HCT116 (cell line): Measurements from ENCODE around the gene CSNK1G2. TPM values are rescaled to one million over a fixed set of nuclear protein-coding genes. Genes with fewer than 3 reads are reported as not detected.

ENCODE experiments used
- ATAC-seq: fragments of 200-7000 bp; cut with Tn5 transposase; 2 replicates; pipeline ENCODE4 v1.9.1; 2020; ENCODE audit warnings: mild to moderate bottlenecking, moderate library complexity
- BruUV-seq: library from RNA; stranded (reverse); fragments of 400-500 nt; replicated peaks from 2 replicates; lab custom pipeline; 2021; lab: Mats Ljungman, UMichigan
- CTCF ChIA-PET: fragments of 300-600 bp; sonication (Branson Sonifier 250); formaldehyde crosslinking; loops from one replicate; lab custom pipeline; 2021; ENCODE audit warnings: antibody characterized with exemption; lab: Charles Lee
- POLR2A ChIA-PET: fragments of 300-600, 350-600 bp; sonication (Branson Sonifier 250); formaldehyde crosslinking; loops from one replicate; lab custom pipeline; 2021; ENCODE audit warnings: antibody characterized with exemption; lab: Charles Lee
- RAD21 ChIA-PET, 2 experiments: fragments of 300-600 bp; sonication (Branson Sonifier 250); formaldehyde crosslinking; loops; one replicate each; lab custom pipeline; 2023; ENCODE audit warnings: low total read pairs in 2 of 2; ENCODE audit not compliant: uncharacterized antibody in 2 of 2, unreplicated experiment in 2 of 2, low non-redundant PET in 1 of 2; lab: Charles Lee
- DNase-seq: peaks from one replicate; pipeline ENCODE4 v3.0.0-alpha.2; 2010; ENCODE audit warnings: low read depth, low spot score
- H2AFZ ChIP-seq: fragments of 200-600 bp; shearing (Covaris generic), sonication (generic); 2 replicates; pipeline ENCODE4 v1.6.1; 2017; ENCODE audit warnings: low read depth, mixed run types, mixed read lengths, antibody characterized with exemption, low read length; ENCODE audit not compliant: poor library complexity, severe bottlenecking
- H3K27ac ChIP-seq: 2 replicates; pipeline ENCODE4 v1.5.1; 2012; ENCODE audit warnings: low read depth, low read length
- H3K27me3 ChIP-seq: fragments of 200-600 bp; sonication (generic); 2 replicates; pipeline ENCODE4 v1.6.1; 2016; ENCODE audit warnings: mixed run types, low read length, mixed read lengths; ENCODE audit not compliant: insufficient read depth
- H3K36me3 ChIP-seq, 2 experiments: fragments of 200-500 bp in 1 of 2; fragments of 200-600 bp in 1 of 2; sonication (Bioruptor generic) in 1 of 2; sonication (generic) in 1 of 2; 2 replicates each; pipeline versions ENCODE4 v1.5.1 to v1.6.1; 2014 to 2016; ENCODE audit warnings: low read length in 2 of 2, inconsistent platforms in 1 of 2, mixed read lengths in 1 of 2, mixed run types in 1 of 2; ENCODE audit not compliant: insufficient read depth in 2 of 2, control insufficient read depth in 1 of 2
- H3K4me1 ChIP-seq, 2 experiments: fragments of 200-600 bp in 1 of 2; sonication (generic) in 1 of 2; 2 replicates each; pipeline versions ENCODE4 v1.5.1 to v1.6.1; 2012 to 2017; ENCODE audit warnings: low read length in 2 of 2, inconsistent platforms in 1 of 2, mild to moderate bottlenecking in 1 of 2, mixed read lengths in 1 of 2, mixed run types in 1 of 2, moderate library complexity in 1 of 2; ENCODE audit not compliant: insufficient read depth in 2 of 2, control insufficient read depth in 1 of 2
- H3K4me2 ChIP-seq: fragments of 200-600 bp; sonication (generic); 2 replicates; pipeline ENCODE4 v1.6.1; 2017; ENCODE audit warnings: mixed run types, low read length, mixed read lengths
- H3K4me3 ChIP-seq, 2 experiments: fragments of 200-600 bp in 1 of 2; sonication (generic) in 1 of 2; replicated peaks in 1 of 2; 2 replicates each; pipeline ENCODE4 v1.5.1; 2011 to 2016; ENCODE audit warnings: low read length in 2 of 2, control low read depth in 1 of 2, low read depth in 1 of 2, mild to moderate bottlenecking in 1 of 2, mixed read lengths in 1 of 2, mixed run types in 1 of 2
- H3K79me2 ChIP-seq: fragments of 200-600 bp; sonication (generic); 2 replicates; pipeline ENCODE4 v1.6.1; 2017; ENCODE audit warnings: mild to moderate bottlenecking, mixed run types, low read length, moderate library complexity, mixed read lengths; ENCODE audit not compliant: insufficient read depth
- H3K9ac ChIP-seq: fragments of 200-600 bp; sonication (generic); 2 replicates; pipeline ENCODE4 v1.6.1; 2016; ENCODE audit warnings: low read length, mixed read lengths
- H3K9me2 ChIP-seq: fragments of 200-600 bp; sonication (generic), shearing (Covaris generic); 2 replicates; pipeline ENCODE4 v1.6.1; 2017; ENCODE audit warnings: mixed run types, mild to moderate bottlenecking, moderate library complexity; ENCODE audit not compliant: insufficient read depth
- H3K9me3 ChIP-seq, 2 experiments: fragments of 200-500 bp in 1 of 2; fragments of 200-600 bp in 1 of 2; sonication (Bioruptor generic) in 1 of 2; sonication (generic) in 1 of 2; 2 replicates each; pipeline ENCODE4 v1.6.1; 2014 to 2017; ENCODE audit warnings: low read length in 2 of 2, mixed read lengths in 2 of 2, inconsistent platforms in 1 of 2, low read depth in 1 of 2, mild to moderate bottlenecking in 1 of 2, mixed run types in 1 of 2, moderate library complexity in 1 of 2; ENCODE audit not compliant: control insufficient read depth in 1 of 2, insufficient read depth in 1 of 2
- H4K20me1 ChIP-seq: fragments of 200-600 bp; sonication (generic), shearing (Covaris generic); 2 replicates; pipeline ENCODE4 v1.6.1; 2017; ENCODE audit warnings: mixed run types, mild to moderate bottlenecking, moderate library complexity; ENCODE audit not compliant: insufficient read depth
- CBX3 ChIP-seq: IDR thresholded peaks from 2 replicates; pipeline ENCODE4 v1.6.1; 2012; ENCODE audit warnings: low read depth
- CEBPB ChIP-seq: IDR thresholded peaks from 2 replicates; pipeline ENCODE4 v1.6.1; 2012; ENCODE audit warnings: low read depth
- EGR1 ChIP-seq: IDR thresholded peaks from 2 replicates; pipeline ENCODE4 v1.6.1; 2012; ENCODE audit warnings: low read depth
- EZH2phosphoT487 ChIP-seq: fragments of 200-600 bp; IDR thresholded peaks from 2 replicates; pipeline ENCODE4 v1.6.1; 2018; ENCODE audit warnings: antibody characterized with exemption, borderline replicate concordance
- POLR2A ChIP-seq: IDR thresholded peaks from 2 replicates; pipeline ENCODE4 v1.7.0; 2011; ENCODE audit warnings: borderline replicate concordance; ENCODE audit not compliant: insufficient read depth, insufficient read length; ENCODE audit errors: extremely low read depth
- POLR2AphosphoS5 ChIP-seq: IDR thresholded peaks from 2 replicates; pipeline ENCODE4 v1.6.1; 2011; ENCODE audit warnings: mild to moderate bottlenecking, low read depth, low read length, moderate library complexity
- SRF ChIP-seq: IDR thresholded peaks from 2 replicates; pipeline ENCODE4 v1.6.1; 2012; ENCODE audit warnings: low read depth
- ZFX ChIP-seq: fragments of 450-650 bp; IDR thresholded peaks from 2 replicates; pipeline ENCODE4 v1.6.1; 2017
- intact Hi-C: fragments of 100-400 bp; cut with micrococcal nuclease; formaldehyde crosslinking; loops from 2 replicates; pipeline ENCODE4 v1.10.0; 2022
- total RNA-seq: library from RNA; stranded (reverse); gene quantifications from one replicate; pipeline ENCODE4 v1.2.1, GENCODE V29; 2021; ENCODE audit not compliant: unreplicated experiment

The CSNK1G2 gene
- total RNA-seq, 1 experiment from 2014 or later = 97.9 TPM

DNA sequence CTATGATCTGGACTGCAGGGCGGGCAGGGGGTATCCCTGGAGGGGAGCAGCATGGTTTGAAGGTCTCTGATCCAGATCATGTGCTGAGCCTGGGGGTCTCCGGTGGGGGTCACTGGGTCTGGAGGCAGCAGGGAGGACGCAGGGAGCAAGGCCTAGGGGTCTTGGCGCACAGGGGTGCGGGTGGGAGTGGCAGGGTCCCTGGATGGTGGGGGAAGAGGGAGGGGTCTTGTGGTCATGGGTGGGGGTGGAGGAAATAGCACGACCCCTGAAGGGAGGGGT is 72.7 kb downstream of the CSNK1G2 start:
- no peaks in the 10 kb centered on the region for H3K27me3 ChIP-seq
- ATAC-seq (no peak), DNase-seq (no peak)
- intact Hi-C loops = no loop called here
- no peak overlapping the region for H3K4me3 ChIP-seq
- no peak overlapping the region for H2AFZ ChIP-seq
- H3K4me1 ChIP-seq = peaks cover 6 to 18% of the 10 kb centered on the region in 2 experiments; a peak in 3 of 4 replicates
- H3K4me2 ChIP-seq = no peak overlapping the region
- no peaks in the 10 kb centered on the region for H3K9me3 ChIP-seq
- no peak overlapping the region for H3K27ac ChIP-seq
- ChIA-PET CTCF (no interaction called here), RAD21 (no interaction called here), POLR2A (no interaction called here)
- H3K9ac ChIP-seq = no peak overlapping the region
- H3K36me3 ChIP-seq = no peaks in the 10 kb centered on the region; a peak in 1 of 4 replicates
- no peaks in the 10 kb centered on the region for H4K20me1 ChIP-seq
- peaks cover 38% of the 10 kb centered on the region for H3K79me2 ChIP-seq
- TF ChIP-seq ZFX = no peak
- TF ChIP-seq POLR2A = no peak
- no peak for TF ChIP-seq EZH2phosphoT487
- H3K9me2 ChIP-seq = no peaks in the 10 kb centered on the region
- no TSS peak for BruUV-seq

DNA sequence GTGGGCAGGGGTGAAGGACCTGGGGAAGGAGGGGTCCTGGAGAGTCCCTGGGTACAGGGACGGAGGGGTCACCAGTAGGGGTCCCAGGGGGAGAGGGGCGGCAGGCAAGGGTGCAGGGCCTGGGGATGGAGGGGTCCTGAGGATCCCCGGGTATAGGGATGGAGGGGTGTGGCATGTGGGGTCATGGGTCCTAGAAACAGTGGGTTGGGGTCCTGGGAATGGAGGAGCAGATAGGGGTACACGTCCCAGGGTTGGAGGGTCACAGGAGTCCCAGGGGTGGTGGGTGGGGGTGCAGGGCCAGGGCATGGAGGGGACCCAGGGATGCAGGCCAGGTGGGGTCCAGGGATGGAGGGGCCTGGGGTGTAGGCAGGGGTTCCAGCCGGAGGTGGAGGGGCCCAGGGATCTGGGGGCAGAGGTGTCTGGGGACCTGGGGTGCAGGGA is 73.2 kb downstream of the CSNK1G2 start:
- peak overlapping the region; percentile 80; the same call in 1 of the 2 replicates for H3K27ac ChIP-seq
- ChIA-PET CTCF (no interaction called here), RAD21 (no interaction called here), POLR2A (no interaction called here)
- intact Hi-C loops = no loop called here
- H3K36me3 ChIP-seq = no peaks in the 10 kb centered on the region; a peak in 1 of 4 replicates
- H3K4me2 ChIP-seq = peak overlapping the region; percentile 82
- DNase-seq (no peak), ATAC-seq (no peak)
- H2AFZ ChIP-seq = no peak overlapping the region
- H4K20me1 ChIP-seq = no peaks in the 10 kb centered on the region
- peak overlapping the region; percentile 77 to 79 for H3K4me3 ChIP-seq
- H3K9me3 ChIP-seq = no peaks in the 10 kb centered on the region
- H3K9ac ChIP-seq = peak overlapping the region; percentile 82
- no TSS peak for BruUV-seq
- H3K79me2 ChIP-seq = peaks cover 38% of the 10 kb centered on the region
- peaks cover 6 to 18% of the 10 kb centered on the region in 2 experiments; a peak in 3 of 4 replicates for H3K4me1 ChIP-seq
- TF ChIP-seq EGR1 (no peak), SRF (no peak), CBX3 (no peak), POLR2A (no peak), CEBPB (no peak), POLR2AphosphoS5 (no peak)
- no peaks in the 10 kb centered on the region for H3K27me3 ChIP-seq
- H3K9me2 ChIP-seq = no peaks in the 10 kb centered on the region
